K562 (cell line): Measurements from ENCODE around the gene RNASEH2A. TPM values are rescaled to one million over a fixed set of nuclear protein-coding genes. Genes with fewer than 3 reads are reported as not detected.
A peak's percentile ranks its signal among the peaks of the same experiment; 100 is the strongest.

ENCODE experiments used
- ETV5 ChIP-seq: sonication (generic); formaldehyde crosslinking; IDR thresholded peaks from 2 replicates; pipeline ENCODE4 v1.4.0; 2020; ENCODE audit warnings: low read depth, mild to moderate bottlenecking, missing genetic modification reagents
- GTF2A2 ChIP-seq: IDR thresholded peaks from 2 replicates; pipeline ENCODE4 v1.6.1; 2016; ENCODE audit warnings: mild to moderate bottlenecking, missing genetic modification characterization, missing compliant biosample characterization
- HMGXB4 ChIP-seq: sonication (generic); formaldehyde crosslinking; IDR thresholded peaks from 2 replicates; pipeline ENCODE4 v1.8.1; 2023; ENCODE audit warnings: mild to moderate bottlenecking, missing genetic modification reagents
- HNRNPH1 ChIP-seq: fragments of 200-400 bp; formaldehyde crosslinking; optimal IDR thresholded peaks from 2 replicates; pipeline ENCODE3; 2017; ENCODE audit warnings: low read depth, mild to moderate bottlenecking, low read length, moderate library complexity
- NCOA6 ChIP-seq: fragments of 450-650 bp; IDR thresholded peaks from 2 replicates; pipeline ENCODE4 v1.6.1; 2017; ENCODE audit warnings: mild to moderate bottlenecking
- NFIC ChIP-seq: fragments of 450-650 bp; IDR thresholded peaks from 2 replicates; pipeline ENCODE4 v1.6.1; 2017; ENCODE audit warnings: mild to moderate bottlenecking, inconsistent platforms
- NR3C1 ChIP-seq: sonication (generic); formaldehyde crosslinking; IDR thresholded peaks from 2 replicates; pipeline ENCODE4 v1.8.1; 2022; ENCODE audit warnings: missing genetic modification reagents
- SMAD2 ChIP-seq: fragments of 150-350 bp; IDR thresholded peaks from 2 replicates; pipeline ENCODE4 v1.6.1; 2014; ENCODE audit warnings: low read depth, mild to moderate bottlenecking, low read length
- SMAD4 ChIP-seq: fragments of 250-450 bp; sonication (Bioruptor Pico); conservative IDR thresholded peaks from 2 replicates; pipeline ENCODE4 v1.8.0; 2021; ENCODE audit warnings: inconsistent platforms, mild to moderate bottlenecking, moderate library complexity
- TEAD1 ChIP-seq, 2 experiments: fragments of 450-650 bp in 1 of 2; sonication (generic) in 1 of 2; formaldehyde crosslinking; IDR thresholded peaks; 2 replicates each; pipeline versions ENCODE4 v1.4.0 to v1.8.0; 2020 to 2022; ENCODE audit warnings: mild to moderate bottlenecking in 2 of 2, missing genetic modification reagents in 1 of 2
- THRAP3 ChIP-seq: fragments of 450-650 bp; IDR thresholded peaks from 2 replicates; pipeline ENCODE4 v1.6.1; 2016; ENCODE audit warnings: mild to moderate bottlenecking, inconsistent platforms, borderline replicate concordance
- ZC3H8 ChIP-seq: fragments of 450-650 bp; IDR thresholded peaks from 2 replicates; pipeline ENCODE4 v1.6.1; 2017
- ZNF140 ChIP-seq: fragments of 250-450 bp; sonication (Bioruptor Pico); IDR thresholded peaks from 2 replicates; pipeline ENCODE4 v1.8.0; 2021; ENCODE audit warnings: moderate library complexity, mild to moderate bottlenecking, inconsistent platforms
- ZNF184 ChIP-seq: sonication (generic); formaldehyde crosslinking; IDR thresholded peaks from 2 replicates; pipeline ENCODE4 v1.5.0; 2020; ENCODE audit warnings: missing genetic modification reagents
- ZNF217 ChIP-seq: sonication (generic); formaldehyde crosslinking; IDR thresholded peaks from 2 replicates; pipeline ENCODE4 v1.8.0; 2022; ENCODE audit warnings: mild to moderate bottlenecking, missing genetic modification reagents
- ZSCAN29 ChIP-seq: fragments of 450-650 bp; IDR thresholded peaks from 2 replicates; pipeline ENCODE4 v1.6.1; 2017
- polyA plus RNA-seq, 8 experiments: library from polyadenylated mRNA; depleted of rRNA in 4 of 8; stranded (reverse) in 5 of 8; unstranded in 3 of 8; fragments of >200 nt; fragmentation: Nextera tagmentation in 2 of 8; fragmentation: Illumina TruSeq in 1 of 8; extraction: Ambion mirVana in 2 of 8; extraction: Trizol in 1 of 8; gene quantifications; 2 replicates each; pipeline versions ENCODE4 v1.2.1 to v1.2.3, GENCODE V29; 2011 to 2014; ENCODE audit warnings: inconsistent platforms in 1 of 8, missing spikeins in 1 of 8
- total RNA-seq, 7 experiments: library from RNA; depleted of rRNA in 6 of 7; stranded (reverse); fragments of >200 nt in 6 of 7; fragmentation: Illumina TruSeq in 2 of 7; extraction: Trizol in 2 of 7; gene quantifications; 2 replicates each; pipeline versions ENCODE4 v1.2.1 to v1.2.3, GENCODE V29; 2011 to 2021; ENCODE audit warnings: low replicate concordance in 1 of 7
- TF ChIP-seq, protein P1 (sequence below), 2 experiments: fragments of 450-650 bp; conservative IDR thresholded peaks; 2 replicates each; pipeline ENCODE4 v1.6.1; 2017; ENCODE audit warnings: mild to moderate bottlenecking in 2 of 2, moderate library complexity in 2 of 2
- TF ChIP-seq, protein P2 (sequence below): fragments of 450-650 bp; IDR thresholded peaks from 2 replicates; pipeline ENCODE4 v1.6.1; 2016; ENCODE audit warnings: low read depth, mild to moderate bottlenecking, moderate library complexity
- TF ChIP-seq, protein P3 (sequence below): fragments of 250-450 bp; sonication (Bioruptor Pico); IDR thresholded peaks from 2 replicates; pipeline ENCODE4 v1.8.0; 2022; ENCODE audit warnings: moderate library complexity, mild to moderate bottlenecking, inconsistent platforms
- TF ChIP-seq, protein P4 (sequence below): sonication (generic); formaldehyde crosslinking; IDR thresholded peaks from 2 replicates; pipeline ENCODE4 v1.8.0; 2022; ENCODE audit warnings: mild to moderate bottlenecking, missing genetic modification reagents
- TF ChIP-seq, protein P5 (sequence below): fragments of 250-450 bp; sonication (Bioruptor Pico); IDR thresholded peaks from 2 replicates; pipeline ENCODE4 v1.4.0; 2020

The RNASEH2A gene
- total and polyA plus RNA-seq, 9 of the 15 experiments (the other 6 are each of a cell fraction or from before 2014, with no cell fraction given): 22.3 to 78.0 (median 61.7) TPM

GRCh38 chr19:12796146-12797071, 10.0 kb upstream of the RNASEH2A start (continued):
- TF ChIP-seq ZNF184: no peak
- peak; percentile 35; the same call in 1 of the 2 replicates for TF ChIP-seq SMAD4 (CRISPR knock-in tag)
- TF ChIP-seq ZSCAN29: no peak
- no peak for TF ChIP-seq HMGXB4 (CRISPR knock-in tag)
- TF ChIP-seq HNRNPH1: no peak
- no peak for TF ChIP-seq NCOA6
- TF ChIP-seq ETV5 (CRISPR knock-in tag): 0 out of 2 replicates have a peak, but pooled peaks have one; percentile 45
- no peak; the same call in 1 of the 2 replicates for TF ChIP-seq NFIC
- TF ChIP-seq, protein P1, sequence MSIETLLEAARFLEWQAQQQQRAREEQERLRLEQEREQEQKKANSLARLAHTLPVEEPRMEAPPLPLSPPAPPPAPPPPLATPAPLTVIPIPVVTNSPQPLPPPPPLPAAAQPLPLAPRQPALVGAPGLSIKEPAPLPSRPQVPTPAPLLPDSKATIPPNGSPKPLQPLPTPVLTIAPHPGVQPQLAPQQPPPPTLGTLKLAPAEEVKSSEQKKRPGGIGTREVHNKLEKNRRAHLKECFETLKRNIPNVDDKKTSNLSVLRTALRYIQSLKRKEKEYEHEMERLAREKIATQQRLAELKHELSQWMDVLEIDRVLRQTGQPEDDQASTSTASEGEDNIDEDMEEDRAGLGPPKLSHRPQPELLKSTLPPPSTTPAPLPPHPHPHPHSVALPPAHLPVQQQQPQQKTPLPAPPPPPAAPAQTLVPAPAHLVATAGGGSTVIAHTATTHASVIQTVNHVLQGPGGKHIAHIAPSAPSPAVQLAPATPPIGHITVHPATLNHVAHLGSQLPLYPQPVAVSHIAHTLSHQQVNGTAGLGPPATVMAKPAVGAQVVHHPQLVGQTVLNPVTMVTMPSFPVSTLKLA (conservative IDR thresholded peaks at IDR 0.05): peak; percentile 85 to 90
- TF ChIP-seq NR3C1 (CRISPR knock-in tag): no peak
- TF ChIP-seq ZNF217 (CRISPR knock-in tag): no peak
- TF ChIP-seq, protein P2, sequence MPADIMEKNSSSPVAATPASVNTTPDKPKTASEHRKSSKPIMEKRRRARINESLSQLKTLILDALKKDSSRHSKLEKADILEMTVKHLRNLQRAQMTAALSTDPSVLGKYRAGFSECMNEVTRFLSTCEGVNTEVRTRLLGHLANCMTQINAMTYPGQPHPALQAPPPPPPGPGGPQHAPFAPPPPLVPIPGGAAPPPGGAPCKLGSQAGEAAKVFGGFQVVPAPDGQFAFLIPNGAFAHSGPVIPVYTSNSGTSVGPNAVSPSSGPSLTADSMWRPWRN: no peak
- TF ChIP-seq ZC3H8: no peak
- TF ChIP-seq TEAD1 (CRISPR knock-in tag; IDR thresholded peaks at IDR 0.05): peak; percentile 19 to 76; a peak in 1 of 4 replicates
- TF ChIP-seq, protein P3, sequence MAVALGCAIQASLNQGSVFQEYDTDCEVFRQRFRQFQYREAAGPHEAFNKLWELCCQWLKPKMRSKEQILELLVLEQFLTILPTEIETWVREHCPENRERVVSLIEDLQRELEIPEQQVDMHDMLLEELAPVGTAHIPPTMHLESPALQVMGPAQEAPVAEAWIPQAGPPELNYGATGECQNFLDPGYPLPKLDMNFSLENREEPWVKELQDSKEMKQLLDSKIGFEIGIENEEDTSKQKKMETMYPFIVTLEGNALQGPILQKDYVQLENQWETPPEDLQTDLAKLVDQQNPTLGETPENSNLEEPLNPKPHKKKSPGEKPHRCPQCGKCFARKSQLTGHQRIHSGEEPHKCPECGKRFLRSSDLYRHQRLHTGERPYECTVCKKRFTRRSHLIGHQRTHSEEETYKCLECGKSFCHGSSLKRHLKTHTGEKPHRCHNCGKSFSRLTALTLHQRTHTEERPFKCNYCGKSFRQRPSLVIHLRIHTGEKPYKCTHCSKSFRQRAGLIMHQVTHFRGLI (CRISPR knock-in tag): no peak
- no peak for TF ChIP-seq SMAD2
- no peak for TF ChIP-seq ZNF140 (CRISPR knock-in tag)
- TF ChIP-seq, protein P4, sequence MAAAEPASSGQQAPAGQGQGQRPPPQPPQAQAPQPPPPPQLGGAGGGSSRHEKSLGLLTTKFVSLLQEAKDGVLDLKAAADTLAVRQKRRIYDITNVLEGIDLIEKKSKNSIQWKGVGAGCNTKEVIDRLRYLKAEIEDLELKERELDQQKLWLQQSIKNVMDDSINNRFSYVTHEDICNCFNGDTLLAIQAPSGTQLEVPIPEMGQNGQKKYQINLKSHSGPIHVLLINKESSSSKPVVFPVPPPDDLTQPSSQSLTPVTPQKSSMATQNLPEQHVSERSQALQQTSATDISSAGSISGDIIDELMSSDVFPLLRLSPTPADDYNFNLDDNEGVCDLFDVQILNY (CRISPR knock-in tag): no peak
- TF ChIP-seq, protein P5, sequence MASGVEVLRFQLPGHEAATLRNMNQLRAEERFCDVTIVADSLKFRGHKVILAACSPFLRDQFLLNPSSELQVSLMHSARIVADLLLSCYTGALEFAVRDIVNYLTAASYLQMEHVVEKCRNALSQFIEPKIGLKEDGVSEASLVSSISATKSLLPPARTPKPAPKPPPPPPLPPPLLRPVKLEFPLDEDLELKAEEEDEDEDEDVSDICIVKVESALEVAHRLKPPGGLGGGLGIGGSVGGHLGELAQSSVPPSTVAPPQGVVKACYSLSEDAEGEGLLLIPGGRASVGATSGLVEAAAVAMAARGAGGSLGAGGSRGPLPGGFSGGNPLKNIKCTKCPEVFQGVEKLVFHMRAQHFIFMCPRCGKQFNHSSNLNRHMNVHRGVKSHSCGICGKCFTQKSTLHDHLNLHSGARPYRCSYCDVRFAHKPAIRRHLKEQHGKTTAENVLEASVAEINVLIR (CRISPR knock-in tag): no peak
- no peak for TF ChIP-seq THRAP3
- TF ChIP-seq GTF2A2: no peak
